HepG2 (cell line): ENCODE measurements around the gene TRPT1. TPM values are rescaled to one million over a fixed set of nuclear protein-coding genes. Genes with fewer than 3 reads are reported as not detected.

ENCODE experiments used
- ATAC-seq: fragments of 200-7000 bp; cut with Tn5 transposase; 3 replicates; pipeline ENCODE4 v1.9.1; 2020; ENCODE audit warnings: mild to moderate bottlenecking, moderate library complexity
- BruUV-seq: library from RNA; stranded (reverse); fragments of 400-500 nt; replicated peaks from 2 replicates; lab custom pipeline; 2021; lab: Mats Ljungman, UMichigan
- CTCF ChIA-PET: fragments of 300-600 bp; formaldehyde crosslinking; extraction: SDS; loops from one replicate; lab custom pipeline; 2021; ENCODE audit warnings: low total read pairs, inconsistent platforms, low intra/inter-chr PET ratio; lab: Yijun Ruan, JAX
- POLR2A ChIA-PET: fragments of 350-600 bp; sonication (Branson Sonifier 250); formaldehyde crosslinking; loops from one replicate; lab custom pipeline; 2020; ENCODE audit warnings: antibody characterized with exemption, inconsistent platforms; lab: Yijun Ruan, JAX
- DNase-seq: peaks from one replicate; pipeline ENCODE4 v3.0.0-alpha.2; 2015; ENCODE audit warnings: low spot score
- FAIRE-seq: peaks from 3 replicates; lab custom pipeline; 2011; peaks lifted over from hg19 to GRCh38; lab: Jason Lieb, UNC
- H2AFZ ChIP-seq: one replicate; pipeline ENCODE4 v1.6.1; 2011; ENCODE audit warnings: low read length, inconsistent platforms
- H3K27ac ChIP-seq: fragments of 300-600 bp; 3 replicates; pipeline ENCODE4 v1.8.0; 2011; ENCODE audit warnings: mixed run types, mild to moderate bottlenecking, mixed read lengths, low read length, inconsistent platforms; ENCODE audit not compliant: insufficient read depth; ENCODE audit errors: extremely low read length
- H3K27me3 ChIP-seq, 2 experiments: fragments of 200-600 bp in 1 of 2; 2 replicates in 1 of 2; 3 replicates in 1 of 2; pipeline versions ENCODE4 v1.6.0 to v1.8.0; 2011; ENCODE audit warnings: low read length in 2 of 2, mild to moderate bottlenecking in 2 of 2, moderate library complexity in 2 of 2, inconsistent platforms in 1 of 2; ENCODE audit not compliant: insufficient read depth in 2 of 2, control insufficient read depth in 1 of 2
- H3K36me3 ChIP-seq, 2 experiments: fragments of 200-600 bp in 1 of 2; replicated peaks in 1 of 2; 2 replicates in 1 of 2; 3 replicates in 1 of 2; pipeline versions ENCODE4 v1.5.1 to v1.8.0; 2011; ENCODE audit warnings: low read length in 2 of 2, inconsistent platforms in 1 of 2; ENCODE audit not compliant: insufficient read depth in 2 of 2, control insufficient read depth in 1 of 2
- H3K4me1 ChIP-seq: 2 replicates; pipeline ENCODE4 v1.5.1; 2012; ENCODE audit warnings: low read length, inconsistent platforms; ENCODE audit not compliant: insufficient read depth
- H3K4me2 ChIP-seq: 2 replicates; pipeline ENCODE4 v1.6.0; 2011; ENCODE audit warnings: low read depth, low read length, inconsistent platforms
- H3K4me3 ChIP-seq, 3 experiments: fragments of 200-600 bp in 1 of 3; sonication (generic), shearing (Covaris generic) in 1 of 3; replicated peaks in 1 of 3; 2 replicates each; pipeline ENCODE4 v1.5.1; 2011 to 2016; ENCODE audit warnings: low read length in 3 of 3, inconsistent platforms in 2 of 3, low read depth in 2 of 3, mild to moderate bottlenecking in 2 of 3, control low read depth in 1 of 3, mixed read lengths in 1 of 3; ENCODE audit not compliant: insufficient read depth in 1 of 3
- H3K79me2 ChIP-seq: one replicate; pipeline ENCODE4 v1.6.1; 2011; ENCODE audit warnings: low read length, inconsistent platforms; ENCODE audit not compliant: insufficient read depth
- H3K9ac ChIP-seq: 2 replicates; pipeline ENCODE4 v1.6.0; 2011; ENCODE audit warnings: mild to moderate bottlenecking, low read depth, low read length, inconsistent platforms; ENCODE audit not compliant: insufficient read depth
- H3K9me3 ChIP-seq: 2 replicates; pipeline ENCODE4 v1.5.1; 2012; ENCODE audit warnings: mild to moderate bottlenecking, low read length
- H4K20me1 ChIP-seq: 2 replicates; pipeline ENCODE4 v1.6.0; 2011; ENCODE audit warnings: inconsistent platforms, mild to moderate bottlenecking, low read length, moderate library complexity; ENCODE audit not compliant: insufficient read depth
- ADNP ChIP-seq: sonication (generic); formaldehyde crosslinking; IDR thresholded peaks from 2 replicates; pipeline ENCODE4 v1.4.0; 2020; ENCODE audit warnings: missing genetic modification reagents
- EHMT2 ChIP-seq: fragments of 200-600 bp; sonication (generic); IDR thresholded peaks from 2 replicates; pipeline ENCODE4 v1.7.0; 2017; ENCODE audit warnings: antibody characterized with exemption, low read depth, low read length, borderline replicate concordance
- GPBP1L1 ChIP-seq: sonication (generic); formaldehyde crosslinking; IDR thresholded peaks from 2 replicates; pipeline ENCODE4 v1.5.0; 2020; ENCODE audit warnings: mild to moderate bottlenecking, missing genetic modification reagents
- MXD4 ChIP-seq: IDR thresholded peaks from 2 replicates; pipeline ENCODE4 v1.6.1; 2016; ENCODE audit warnings: mild to moderate bottlenecking, missing biosample characterization, missing genetic modification reagents
- NR1H2 ChIP-seq: sonication (generic); formaldehyde crosslinking; IDR thresholded peaks from 2 replicates; pipeline ENCODE4 v1.8.1; 2022; ENCODE audit warnings: low read depth, missing genetic modification reagents, borderline replicate concordance
- POLR2AphosphoS2 ChIP-seq: IDR thresholded peaks from 2 replicates; pipeline ENCODE4 v1.6.1; 2011; ENCODE audit warnings: low read depth, low read length, improper control_type of control experiment
- PTBP1 ChIP-seq: fragments of 200-400 bp; formaldehyde crosslinking; IDR thresholded peaks from 2 replicates; pipeline ENCODE4 v1.6.1; 2018; ENCODE audit warnings: low read length, low read depth; ENCODE audit not compliant: poor library complexity, severe bottlenecking
- RARG ChIP-seq: sonication (generic); formaldehyde crosslinking; IDR thresholded peaks from 2 replicates; pipeline ENCODE4 v1.4.0; 2020; ENCODE audit warnings: low read depth, mild to moderate bottlenecking, missing genetic modification reagents
- THAP7 ChIP-seq: sonication (generic); formaldehyde crosslinking; IDR thresholded peaks from 2 replicates; pipeline ENCODE4 v1.8.1; 2023; ENCODE audit warnings: mild to moderate bottlenecking, missing genetic modification reagents
- ZBTB49 ChIP-seq: sonication (generic); formaldehyde crosslinking; IDR thresholded peaks from 2 replicates; pipeline ENCODE4 v1.4.0; 2020; ENCODE audit warnings: missing genetic modification reagents, borderline replicate concordance
- ZBTB7B ChIP-seq: sonication (generic); formaldehyde crosslinking; IDR thresholded peaks from 2 replicates; pipeline ENCODE4 v1.4.0; 2020; ENCODE audit warnings: missing genetic modification reagents
- ZNF263 ChIP-seq: sonication (generic); formaldehyde crosslinking; IDR thresholded peaks from 2 replicates; pipeline ENCODE4 v1.4.0; 2020; ENCODE audit warnings: missing genetic modification reagents
- ZNF549 ChIP-seq: sonication (generic); formaldehyde crosslinking; IDR thresholded peaks from 2 replicates; pipeline ENCODE4 v1.5.0; 2020; ENCODE audit warnings: missing genetic modification reagents
- ZNF746 ChIP-seq: sonication (generic); formaldehyde crosslinking; IDR thresholded peaks from 2 replicates; pipeline ENCODE4 v1.8.0; 2022; ENCODE audit warnings: mild to moderate bottlenecking, missing genetic modification reagents
- ZNF780A ChIP-seq: sonication (generic); formaldehyde crosslinking; IDR thresholded peaks from 2 replicates; pipeline ENCODE4 v1.8.0; 2022; ENCODE audit warnings: mild to moderate bottlenecking, missing genetic modification reagents, moderate library complexity
- WGBS: methylation state at CpG from one replicate; pipeline ENCODE4 v1.1.6; 2017; ENCODE audit warnings: low lambda C conversion rate; 5-methylcytosine and 5-hydroxymethylcytosine counted together
- in situ Hi-C: cut with HindIII; loops from 2 replicates; pipeline ENCODE4 v1.10.0; 2017; ENCODE audit warnings: low pct_unique_long_range_greater_than_20kb; ENCODE audit not compliant: extremely low pct_ligation_motif_present
- intact Hi-C: fragments of 100-400 bp; cut with micrococcal nuclease; formaldehyde crosslinking; loops from one replicate; pipeline ENCODE4 v1.10.0; 2022; ENCODE audit not compliant: unreplicated experiment
- polyA plus RNA-seq, 8 experiments: library from polyadenylated mRNA; depleted of rRNA in 3 of 8; stranded (reverse) in 7 of 8; unstranded in 1 of 8; fragments of >200 nt; fragmentation: Illumina TruSeq in 4 of 8; extraction: Trizol in 4 of 8; gene quantifications; 2 replicates each; pipeline versions ENCODE4 v1.2.1 to v1.2.3, GENCODE V29; 2011 to 2016; ENCODE audit warnings: low read depth in 4 of 8, missing spikeins in 1 of 8, mixed read lengths in 1 of 8; ENCODE audit not compliant: insufficient read depth in 1 of 8
- total RNA-seq, 5 experiments: library from RNA; depleted of rRNA; stranded (reverse); fragments of >200 nt; fragmentation: Illumina TruSeq; extraction: Trizol; gene quantifications; 2 replicates each; pipeline ENCODE4 v1.2.3, GENCODE V29; 2016; ENCODE audit warnings: low read depth in 1 of 5

The TRPT1 gene
- total and polyA plus RNA-seq, 2 of the 13 experiments (the other 11 are each of a cell fraction or from before 2014, with no cell fraction given): 24.8 to 40.7 TPM

GRCh38 chr11:64265176-64266160, 39.5 kb upstream of the TRPT1 start (continued):
- TF ChIP-seq THAP7 (CRISPR knock-in tag): no peak

GRCh38 chr11:64264371-64264852, 38.4 kb upstream of the TRPT1 start:
- H3K36me3 ChIP-seq: peaks cover 2 to 25% of the 10 kb centered on the region in 2 experiments; a peak in 4 of 5 replicates
- H3K9me3 ChIP-seq: no peaks in the 10 kb centered on the region
- peaks cover 4% of the 10 kb centered on the region for H3K79me2 ChIP-seq
- no peak overlapping the region for H3K27ac ChIP-seq
- H3K9ac ChIP-seq: no peak overlapping the region
- H3K4me1 ChIP-seq: peaks cover 15% of the 10 kb centered on the region
- ChIA-PET POLR2A (interaction anchor here (1.4 kb wide), 1 partner anchor 12 kb away, joined by 7 read pairs; no protein-coding TSS in a partner anchor), CTCF (no interaction called here)
- TF ChIP-seq GPBP1L1 (CRISPR knock-in tag): no peak
- TF ChIP-seq ZNF263 (CRISPR knock-in tag): no peak
- no peak for TF ChIP-seq EHMT2
- no peak for TF ChIP-seq NR1H2 (CRISPR knock-in tag)
- no peak for TF ChIP-seq ZBTB7B (CRISPR knock-in tag)
- TF ChIP-seq POLR2AphosphoS2: no peak
- no peak for TF ChIP-seq ADNP (CRISPR knock-in tag)
- TF ChIP-seq ZNF780A: no peak
- TF ChIP-seq ZNF746 (CRISPR knock-in tag): no peak
- TF ChIP-seq RARG (CRISPR knock-in tag): no peak
- no peak for TF ChIP-seq PTBP1
- no peak for TF ChIP-seq MXD4 (CRISPR knock-in tag)
- TF ChIP-seq ZBTB49 (CRISPR knock-in tag): no peak
- TF ChIP-seq ZNF549 (CRISPR knock-in tag): no peak
- in situ Hi-C loops: no loop called here
- FAIRE-seq (no peak), DNase-seq (no peak), ATAC-seq (no peak)
- H2AFZ ChIP-seq: no peak overlapping the region
- H4K20me1 ChIP-seq: no peaks in the 10 kb centered on the region
- WGBS: 100% methylated on average over 9 of the region's 10 CpGs
- H3K27me3 ChIP-seq: no peaks in the 10 kb centered on the region
- BruUV-seq: no TSS peak
- intact Hi-C loops: no loop called here
- H3K4me3 ChIP-seq: no peak overlapping the region
- H3K4me2 ChIP-seq: no peak overlapping the region
